HepG2 (cell line): Measurements from ENCODE around the gene CHRNB1. TPM values are rescaled to one million over a fixed set of nuclear protein-coding genes. Genes with fewer than 3 reads are reported as not detected.

Experiments used
- ATAC-seq: fragments of 200-7000 bp; cut with Tn5 transposase; 3 replicates; pipeline ENCODE4 v1.9.1; 2020; ENCODE audit warnings: mild to moderate bottlenecking, moderate library complexity
- BruUV-seq: library from RNA; stranded (reverse); fragments of 400-500 nt; replicated peaks from 2 replicates; lab custom pipeline; 2021; lab: Mats Ljungman, UMichigan
- CTCF ChIA-PET: fragments of 300-600 bp; formaldehyde crosslinking; extraction: SDS; loops from one replicate; lab custom pipeline; 2021; ENCODE audit warnings: low total read pairs, inconsistent platforms, low intra/inter-chr PET ratio; lab: Yijun Ruan, JAX
- POLR2A ChIA-PET: fragments of 350-600 bp; sonication (Branson Sonifier 250); formaldehyde crosslinking; loops from one replicate; lab custom pipeline; 2020; ENCODE audit warnings: antibody characterized with exemption, inconsistent platforms; lab: Yijun Ruan, JAX
- DNase-seq: peaks from one replicate; pipeline ENCODE4 v3.0.0-alpha.2; 2015; ENCODE audit warnings: low spot score
- FAIRE-seq: peaks from 3 replicates; lab custom pipeline; 2011; peaks lifted over from hg19 to GRCh38; lab: Jason Lieb, UNC
- H2AFZ ChIP-seq: one replicate; pipeline ENCODE4 v1.6.1; 2011; ENCODE audit warnings: low read length, inconsistent platforms
- H3K27ac ChIP-seq: fragments of 300-600 bp; 3 replicates; pipeline ENCODE4 v1.8.0; 2011; ENCODE audit warnings: mixed run types, mild to moderate bottlenecking, mixed read lengths, low read length, inconsistent platforms; ENCODE audit not compliant: insufficient read depth; ENCODE audit errors: extremely low read length
- H3K27me3 ChIP-seq, 2 experiments: fragments of 200-600 bp in 1 of 2; 2 replicates in 1 of 2; 3 replicates in 1 of 2; pipeline versions ENCODE4 v1.6.0 to v1.8.0; 2011; ENCODE audit warnings: low read length in 2 of 2, mild to moderate bottlenecking in 2 of 2, moderate library complexity in 2 of 2, inconsistent platforms in 1 of 2; ENCODE audit not compliant: insufficient read depth in 2 of 2, control insufficient read depth in 1 of 2
- H3K36me3 ChIP-seq, 2 experiments: fragments of 200-600 bp in 1 of 2; replicated peaks in 1 of 2; 2 replicates in 1 of 2; 3 replicates in 1 of 2; pipeline versions ENCODE4 v1.5.1 to v1.8.0; 2011; ENCODE audit warnings: low read length in 2 of 2, inconsistent platforms in 1 of 2; ENCODE audit not compliant: insufficient read depth in 2 of 2, control insufficient read depth in 1 of 2
- H3K4me1 ChIP-seq: 2 replicates; pipeline ENCODE4 v1.5.1; 2012; ENCODE audit warnings: low read length, inconsistent platforms; ENCODE audit not compliant: insufficient read depth
- H3K4me2 ChIP-seq: 2 replicates; pipeline ENCODE4 v1.6.0; 2011; ENCODE audit warnings: low read depth, low read length, inconsistent platforms
- H3K4me3 ChIP-seq, 3 experiments: fragments of 200-600 bp in 1 of 3; sonication (generic), shearing (Covaris generic) in 1 of 3; replicated peaks in 1 of 3; 2 replicates each; pipeline ENCODE4 v1.5.1; 2011 to 2016; ENCODE audit warnings: low read length in 3 of 3, inconsistent platforms in 2 of 3, low read depth in 2 of 3, mild to moderate bottlenecking in 2 of 3, control low read depth in 1 of 3, mixed read lengths in 1 of 3; ENCODE audit not compliant: insufficient read depth in 1 of 3
- H3K79me2 ChIP-seq: one replicate; pipeline ENCODE4 v1.6.1; 2011; ENCODE audit warnings: low read length, inconsistent platforms; ENCODE audit not compliant: insufficient read depth
- H3K9ac ChIP-seq: 2 replicates; pipeline ENCODE4 v1.6.0; 2011; ENCODE audit warnings: mild to moderate bottlenecking, low read depth, low read length, inconsistent platforms; ENCODE audit not compliant: insufficient read depth
- H3K9me3 ChIP-seq: 2 replicates; pipeline ENCODE4 v1.5.1; 2012; ENCODE audit warnings: mild to moderate bottlenecking, low read length
- H4K20me1 ChIP-seq: 2 replicates; pipeline ENCODE4 v1.6.0; 2011; ENCODE audit warnings: inconsistent platforms, mild to moderate bottlenecking, low read length, moderate library complexity; ENCODE audit not compliant: insufficient read depth
- GATAD1 ChIP-seq: IDR thresholded peaks from 2 replicates; pipeline ENCODE4 v1.6.1; 2016; ENCODE audit warnings: missing genetic modification reagents, missing compliant biosample characterization
- MED1 ChIP-seq: sonication (generic); formaldehyde crosslinking; IDR thresholded peaks from 2 replicates; pipeline ENCODE4 v1.4.0; 2020; ENCODE audit warnings: missing genetic modification reagents
- NFKBIZ ChIP-seq: IDR thresholded peaks from 2 replicates; pipeline ENCODE4 v1.6.1; 2018; ENCODE audit warnings: missing genetic modification reagents, missing compliant biosample characterization
- POLR2A ChIP-seq, 2 experiments: IDR thresholded peaks; 2 replicates each; pipeline ENCODE4 v1.6.1; 2011; ENCODE audit warnings: low read depth in 2 of 2, low read length in 2 of 2, mild to moderate bottlenecking in 1 of 2, moderate library complexity in 1 of 2; ENCODE audit not compliant: insufficient read depth in 1 of 2
- RBM22 ChIP-seq: fragments of 200-400 bp; formaldehyde crosslinking; optimal IDR thresholded peaks from 2 replicates; pipeline ENCODE3; 2017; ENCODE audit warnings: mild to moderate bottlenecking, low read length, moderate library complexity
- SNAPC2 ChIP-seq: sonication (generic); formaldehyde crosslinking; IDR thresholded peaks from 2 replicates; pipeline ENCODE4 v1.8.1; 2022; ENCODE audit warnings: mild to moderate bottlenecking, missing genetic modification reagents
- YEATS4 ChIP-seq: sonication (generic); formaldehyde crosslinking; IDR thresholded peaks from 2 replicates; pipeline ENCODE4 v1.4.0; 2020; ENCODE audit warnings: missing genetic modification reagents, borderline replicate concordance
- ZBTB14 ChIP-seq: sonication (generic); formaldehyde crosslinking; IDR thresholded peaks from 2 replicates; pipeline ENCODE4 v1.4.0; 2020; ENCODE audit warnings: missing genetic modification reagents
- ZMYM4 ChIP-seq: sonication (generic); formaldehyde crosslinking; IDR thresholded peaks from 2 replicates; pipeline ENCODE4 v1.8.1; 2023; ENCODE audit warnings: mild to moderate bottlenecking, missing genetic modification reagents
- ZNF121 ChIP-seq: sonication (generic); formaldehyde crosslinking; IDR thresholded peaks from 2 replicates; pipeline ENCODE4 v1.5.0; 2020; ENCODE audit warnings: mild to moderate bottlenecking, missing genetic modification reagents
- ZNF17 ChIP-seq: sonication (generic); formaldehyde crosslinking; IDR thresholded peaks from 2 replicates; pipeline ENCODE4 v1.5.0; 2020; ENCODE audit warnings: mild to moderate bottlenecking, missing genetic modification reagents
- ZNF44 ChIP-seq: sonication (generic); formaldehyde crosslinking; IDR thresholded peaks from 2 replicates; pipeline ENCODE4 v1.5.1; 2020; ENCODE audit warnings: mild to moderate bottlenecking, missing genetic modification reagents
- ZNF749 ChIP-seq: sonication (generic); formaldehyde crosslinking; IDR thresholded peaks from 2 replicates; pipeline ENCODE4 v1.8.0; 2022; ENCODE audit warnings: mild to moderate bottlenecking, missing genetic modification reagents, moderate library complexity, borderline replicate concordance
- ZNF841 ChIP-seq: sonication (generic); formaldehyde crosslinking; IDR thresholded peaks from 2 replicates; pipeline ENCODE4 v1.8.1; 2023; ENCODE audit warnings: missing genetic modification reagents, borderline replicate concordance
- WGBS: methylation state at CpG from one replicate; pipeline ENCODE4 v1.1.6; 2017; ENCODE audit warnings: low lambda C conversion rate; 5-methylcytosine and 5-hydroxymethylcytosine counted together
- in situ Hi-C: cut with HindIII; loops from 2 replicates; pipeline ENCODE4 v1.10.0; 2017; ENCODE audit warnings: low pct_unique_long_range_greater_than_20kb; ENCODE audit not compliant: extremely low pct_ligation_motif_present
- intact Hi-C: fragments of 100-400 bp; cut with micrococcal nuclease; formaldehyde crosslinking; loops from one replicate; pipeline ENCODE4 v1.10.0; 2022; ENCODE audit not compliant: unreplicated experiment
- polyA plus RNA-seq, 8 experiments: library from polyadenylated mRNA; depleted of rRNA in 3 of 8; stranded (reverse) in 7 of 8; unstranded in 1 of 8; fragments of >200 nt; fragmentation: Illumina TruSeq in 4 of 8; extraction: Trizol in 4 of 8; gene quantifications; 2 replicates each; pipeline versions ENCODE4 v1.2.1 to v1.2.3, GENCODE V29; 2011 to 2016; ENCODE audit warnings: low read depth in 4 of 8, missing spikeins in 1 of 8, mixed read lengths in 1 of 8; ENCODE audit not compliant: insufficient read depth in 1 of 8
- total RNA-seq, 5 experiments: library from RNA; depleted of rRNA; stranded (reverse); fragments of >200 nt; fragmentation: Illumina TruSeq; extraction: Trizol; gene quantifications; 2 replicates each; pipeline ENCODE4 v1.2.3, GENCODE V29; 2016; ENCODE audit warnings: low read depth in 1 of 5
- TF ChIP-seq, protein P1 (sequence below): sonication (generic); formaldehyde crosslinking; IDR thresholded peaks from 2 replicates; pipeline ENCODE4 v1.4.0; 2020; ENCODE audit warnings: missing genetic modification reagents, low read depth, mild to moderate bottlenecking, borderline replicate concordance

CHRNB1 gene
- total and polyA plus RNA-seq, 2 of the 13 experiments (the other 11 are each of a cell fraction or from before 2014, with no cell fraction given) = 5.4 to 33.7 TPM

- ATAC-seq (no peak), FAIRE-seq (no peak), DNase-seq (no peak)
- Histone ChIP-seq H3K27ac (no peak overlapping the region), H3K9me3 (no peaks in the 10 kb centered on the region), H3K4me1 (peaks cover 17% of the 10 kb centered on the region), H3K79me2 (peaks cover 4% of the 10 kb centered on the region), H3K27me3 (no peaks in the 10 kb centered on the region; a peak in 2 of 5 replicates), H2AFZ (no peak overlapping the region), H4K20me1 (no peaks in the 10 kb centered on the region), H3K9ac (no peak overlapping the region), H3K4me2 (no peak overlapping the region)
- 85% methylated on average over 2 of the region's 2 CpGs for WGBS
- CTCF ChIA-PET = no interaction called here
- in situ Hi-C loops (no loop called here), intact Hi-C loops (no loop called here)
- TF ChIP-seq GATAD1 = no peak
- TF ChIP-seq POLR2A (IDR thresholded peaks at IDR 0.05; ENCODE audit: insufficient read depth in 1 of 2, low read depth in 2 of 2, low read length in 2 of 2) = 0 out of 4 replicates have a peak, but pooled peaks of 1 of the 2 experiments have one; percentile 21
- TF ChIP-seq ZNF121 (CRISPR knock-in tag) = peak; percentile 90
- TF ChIP-seq, all 625 proteins: peak for 2
- POLR2A ChIA-PET = interaction anchor here (0.6 to 1.5 kb wide), 3 partner anchors 36 to 162 kb away, joined by 3 to 4 read pairs (median 3); partner anchors contain the start of gene POLR2A
- no peaks in the 10 kb centered on the region for H3K36me3 ChIP-seq
- BruUV-seq = no TSS peak
- H3K4me3 ChIP-seq = no peak overlapping the region
These were observed 46.2 kb upstream of the CHRNB1 start for GRCh38 chr17:7398612-7399011.

DNA sequence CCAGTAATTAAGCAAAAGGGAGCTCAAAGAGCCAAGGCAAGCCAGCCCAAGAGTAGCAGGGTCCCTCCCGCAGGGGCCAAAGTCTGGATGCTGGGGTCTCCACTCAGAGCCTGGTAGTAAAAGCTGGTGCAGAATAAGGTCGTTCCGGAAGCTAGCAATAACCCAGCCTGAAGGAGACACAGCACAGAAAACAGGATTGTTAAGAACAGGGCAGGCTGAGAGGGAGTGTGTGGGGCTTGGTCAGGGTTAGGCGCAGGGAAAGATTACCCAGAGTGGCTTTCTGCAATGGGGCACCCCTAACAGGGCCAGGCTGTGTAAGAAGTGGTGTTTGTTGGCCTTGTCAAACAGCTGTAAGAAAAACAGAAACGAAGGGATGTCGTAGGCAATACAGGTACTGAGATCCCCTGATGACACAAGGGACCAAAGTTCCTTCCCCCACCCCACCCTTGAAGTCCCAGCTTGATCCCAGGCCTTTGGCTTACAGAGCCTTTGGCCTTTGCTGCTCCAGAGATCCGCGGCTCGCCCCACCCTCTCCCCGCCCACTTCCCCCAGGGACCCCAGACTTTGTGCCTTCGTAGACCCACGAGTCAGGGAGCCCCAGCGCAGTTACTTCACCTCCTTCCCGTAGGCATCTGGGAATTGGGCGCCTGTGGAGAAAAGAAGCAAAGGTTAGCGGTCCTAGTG is 41.7 kb upstream of the CHRNB1 start:
- WGBS = 3% methylated on average over 14 of the region's 16 CpGs
- Histone ChIP-seq H3K4me3 (peak overlapping the region; percentile 76 to 95 (median 80)), H3K4me1 (peaks cover 18% of the 10 kb centered on the region), H3K36me3 (no peaks in the 10 kb centered on the region), H2AFZ (no peak overlapping the region), H3K4me2 (peak overlapping the region; percentile 100), H3K9ac (peak overlapping the region; percentile 90), H3K27ac (peak overlapping the region; percentile 99), H3K79me2 (peaks cover 4% of the 10 kb centered on the region), H3K27me3 (no peaks in the 10 kb centered on the region; a peak in 2 of 5 replicates), H3K9me3 (no peaks in the 10 kb centered on the region), H4K20me1 (no peaks in the 10 kb centered on the region)
- ChIA-PET POLR2A (interaction anchor here (0.7 to 3.3 kb wide), 42 partner anchors 9 to 820 kb away, joined by 3 to 76 read pairs (median 6); partner anchors contain the start of genes ASGR2, CHRNB1, DVL2 and FGF11), CTCF (no interaction called here)
- DNase-seq = no peak
- in situ Hi-C loops (no loop called here), intact Hi-C loops (loop anchor here (5.0 kb wide), 2 partner anchors 46 to 79 kb away; partner anchors contain the start of genes POLR2A, SLC35G6 and TMEM95)
- peak; percentile 95 for FAIRE-seq
- BruUV-seq = TSS peak; percentile 87
- ATAC-seq = peak; percentile 55
- TF ChIP-seq ZNF44 (CRISPR knock-in tag) (no peak), ZNF749 (no peak), YEATS4 (CRISPR knock-in tag) (no peak; the same call in 1 of the 2 replicates), MED1 (no peak; the same call in none of the 2 replicates), NFKBIZ (CRISPR knock-in tag) (no peak), SNAPC2 (CRISPR knock-in tag) (no peak), ZNF841 (CRISPR knock-in tag) (no peak), ZNF17 (CRISPR knock-in tag) (no peak), ZBTB14 (CRISPR knock-in tag) (no peak), RBM22 (peak; percentile 28), ZMYM4 (CRISPR knock-in tag) (peak; percentile 43; the same call in 1 of the 2 replicates)
- TF ChIP-seq, protein P1, sequence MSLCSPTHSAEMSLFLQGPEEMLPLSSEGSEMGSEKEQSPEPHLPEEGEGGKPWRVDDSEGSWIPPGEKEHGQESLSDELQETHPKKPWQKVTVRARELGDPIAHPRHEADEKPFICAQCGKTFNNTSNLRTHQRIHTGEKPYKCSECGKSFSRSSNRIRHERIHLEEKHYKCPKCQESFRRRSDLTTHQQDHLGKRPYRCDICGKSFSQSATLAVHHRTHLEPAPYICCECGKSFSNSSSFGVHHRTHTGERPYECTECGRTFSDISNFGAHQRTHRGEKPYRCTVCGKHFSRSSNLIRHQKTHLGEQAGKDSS (CRISPR knock-in tag) = no peak
